Nephron (organoid): ENCODE measurements around the gene DNAJC22.
A peak's percentile ranks its signal among the peaks of the same experiment; 100 is the strongest.

ENCODE experiments used
- H3K27ac Mint-ChIP-seq, 3 experiments: 2 replicates each; pipeline ENCODE4 v1.8.0; 2020; ENCODE audit warnings: mixed read lengths in 3 of 3, mild to moderate bottlenecking in 2 of 3, moderate library complexity in 1 of 3
- H3K27me3 Mint-ChIP-seq: 2 replicates; pipeline ENCODE4 v1.8.0; 2021; ENCODE audit warnings: low read depth, mild to moderate bottlenecking, moderate library complexity, mixed read lengths
- H3K36me3 Mint-ChIP-seq: 2 replicates; pipeline ENCODE4 v1.8.0; 2020; ENCODE audit warnings: low read depth, mixed read lengths
- H3K4me1 Mint-ChIP-seq: 2 replicates; pipeline ENCODE4 v1.8.0; 2020; ENCODE audit warnings: mixed read lengths
- H3K4me3 Mint-ChIP-seq, 3 experiments: 2 replicates each; pipeline ENCODE4 v1.8.0; 2020; ENCODE audit warnings: mild to moderate bottlenecking in 3 of 3, mixed read lengths in 3 of 3, moderate library complexity in 2 of 3
- H3K9me3 Mint-ChIP-seq: 2 replicates; pipeline ENCODE4 v1.8.0; 2020; ENCODE audit warnings: mixed read lengths
- CTCF ChIP-seq, 3 experiments: fragments of 200-600 bp; sonication (generic); IDR thresholded peaks; one replicate each; pipeline ENCODE4 v1.5.0; 2021; ENCODE audit warnings: antibody characterized with exemption in 3 of 3; ENCODE audit not compliant: unreplicated experiment in 3 of 3

DNAJC22 gene

GRCh38 chr12:49328816-49329215 lies 17.9 kb upstream of the DNAJC22 start:
- no peak overlapping the region for H3K4me3 Mint-ChIP-seq
- no peaks in the 10 kb centered on the region for H3K9me3 Mint-ChIP-seq
- peaks cover 21% of the 10 kb centered on the region for H3K36me3 Mint-ChIP-seq
- peaks cover 17% of the 10 kb centered on the region for H3K4me1 Mint-ChIP-seq
- H3K27ac Mint-ChIP-seq = no peak overlapping the region
- peaks cover 18% of the 10 kb centered on the region for H3K27me3 Mint-ChIP-seq
- no peak for TF ChIP-seq CTCF (IDR thresholded peaks at IDR 0.05; ENCODE audit: unreplicated experiment in 3 of 3)

- Mint-ChIP-seq H3K27ac (peak overlapping the region in 1 of 3 experiments; percentile 35), H3K9me3 (no peaks in the 10 kb centered on the region), H3K4me3 (no peak overlapping the region), H3K36me3 (peaks cover 21% of the 10 kb centered on the region), H3K4me1 (peaks cover 14% of the 10 kb centered on the region), H3K27me3 (peaks cover 29% of the 10 kb centered on the region)
- TF ChIP-seq CTCF (IDR thresholded peaks at IDR 0.05; ENCODE audit: unreplicated experiment in 3 of 3) = no peak
Observed at GRCh38 chr12:49330032-49330619, 16.6 kb upstream of the DNAJC22 start.

GRCh38 chr12:49330631-49331379 lies 15.9 kb upstream of the DNAJC22 start:
- H3K27ac Mint-ChIP-seq = peak overlapping the region in 1 of 3 experiments; percentile 95
- H3K27me3 Mint-ChIP-seq = peaks cover 36% of the 10 kb centered on the region
- no peaks in the 10 kb centered on the region for H3K9me3 Mint-ChIP-seq
- H3K36me3 Mint-ChIP-seq = peaks cover 21% of the 10 kb centered on the region
- H3K4me3 Mint-ChIP-seq = no peak overlapping the region
- peaks cover 20% of the 10 kb centered on the region for H3K4me1 Mint-ChIP-seq
- TF ChIP-seq CTCF (IDR thresholded peaks at IDR 0.05; ENCODE audit: unreplicated experiment in 3 of 3) = no peak

GRCh38 chr12:49331380-49332222 lies 15.1 kb upstream of the DNAJC22 start:
- peak; percentile 81 to 90 (median 89) for TF ChIP-seq CTCF (IDR thresholded peaks at IDR 0.05; ENCODE audit: unreplicated experiment in 3 of 3)
- Mint-ChIP-seq H3K27ac (peak overlapping the region; percentile 74 to 95 (median 88)), H3K4me3 (peak overlapping the region in 2 of 3 experiments; percentile 5 to 65), H3K4me1 (peaks cover 20% of the 10 kb centered on the region), H3K9me3 (no peaks in the 10 kb centered on the region), H3K36me3 (peaks cover 21% of the 10 kb centered on the region), H3K27me3 (peaks cover 39% of the 10 kb centered on the region)

- Mint-ChIP-seq H3K9me3 (no peaks in the 10 kb centered on the region), H3K4me3 (no peak overlapping the region), H3K27ac (peak overlapping the region; percentile 74 to 95 (median 88)), H3K36me3 (peaks cover 15% of the 10 kb centered on the region), H3K27me3 (peaks cover 47% of the 10 kb centered on the region), H3K4me1 (peaks cover 24% of the 10 kb centered on the region)
- TF ChIP-seq CTCF (IDR thresholded peaks at IDR 0.05; ENCODE audit: unreplicated experiment in 3 of 3) = no peak
Observed at GRCh38 chr12:49332441-49332861, 14.2 kb upstream of the DNAJC22 start.
